C4-2B (cell line): ENCODE results near the gene ALDH8A1.

ENCODE experiments used
- ZFX ChIP-seq: fragments of 450-650 bp; IDR thresholded peaks from 2 replicates; pipeline ENCODE4 v1.6.1; 2017
- TF ChIP-seq, protein P1 (sequence below): fragments of 450-650 bp; conservative IDR thresholded peaks from 2 replicates; pipeline ENCODE4 v1.5.1; 2017; ENCODE audit warnings: mild to moderate bottlenecking

- TF ChIP-seq, protein P1, sequence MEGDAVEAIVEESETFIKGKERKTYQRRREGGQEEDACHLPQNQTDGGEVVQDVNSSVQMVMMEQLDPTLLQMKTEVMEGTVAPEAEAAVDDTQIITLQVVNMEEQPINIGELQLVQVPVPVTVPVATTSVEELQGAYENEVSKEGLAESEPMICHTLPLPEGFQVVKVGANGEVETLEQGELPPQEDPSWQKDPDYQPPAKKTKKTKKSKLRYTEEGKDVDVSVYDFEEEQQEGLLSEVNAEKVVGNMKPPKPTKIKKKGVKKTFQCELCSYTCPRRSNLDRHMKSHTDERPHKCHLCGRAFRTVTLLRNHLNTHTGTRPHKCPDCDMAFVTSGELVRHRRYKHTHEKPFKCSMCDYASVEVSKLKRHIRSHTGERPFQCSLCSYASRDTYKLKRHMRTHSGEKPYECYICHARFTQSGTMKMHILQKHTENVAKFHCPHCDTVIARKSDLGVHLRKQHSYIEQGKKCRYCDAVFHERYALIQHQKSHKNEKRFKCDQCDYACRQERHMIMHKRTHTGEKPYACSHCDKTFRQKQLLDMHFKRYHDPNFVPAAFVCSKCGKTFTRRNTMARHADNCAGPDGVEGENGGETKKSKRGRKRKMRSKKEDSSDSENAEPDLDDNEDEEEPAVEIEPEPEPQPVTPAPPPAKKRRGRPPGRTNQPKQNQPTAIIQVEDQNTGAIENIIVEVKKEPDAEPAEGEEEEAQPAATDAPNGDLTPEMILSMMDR, result no peak
- no peak for TF ChIP-seq ZFX
These were observed 71.8 kb downstream of the ALDH8A1 start for GRCh38 chr6:134878136-134878535.
